ENCODE data around the gene DPM2.

Gene DPM2

GRCh38 chr9:127895811-127896210 lies 41.8 kb downstream of the DPM2 start:
- FAIRE-seq, result no peak

- no peak for FAIRE-seq
Measured at GRCh38 chr9:127893392-127893791, 44.3 kb downstream of the DPM2 start.

GRCh38 chr9:127892831-127893230 lies 44.8 kb downstream of the DPM2 start:
- FAIRE-seq, result no peak

- FAIRE-seq, result no peak
Measured at GRCh38 chr9:127890053-127890452, 47.6 kb downstream of the DPM2 start.

GRCh38 chr9:127887792-127888191 lies 49.9 kb downstream of the DPM2 start:
- FAIRE-seq, result no peak

GRCh38 chr9:127886401-127886972 lies 51.2 kb downstream of the DPM2 start:
- FAIRE-seq, result no peak

GRCh38 chr9:127885508-127886281 lies 52.0 kb downstream of the DPM2 start:
- FAIRE-seq, result no peak
